Suprapubic skin (tissue), 4 donors: ENCODE data around the gene CAPZB. TPM values are rescaled to one million over a fixed set of nuclear protein-coding genes. Genes with fewer than 3 reads are reported as not detected.

Source experiments
- DNase-seq, 2 donors: peaks; one replicate each; pipeline ENCODE4 v3.0.0-alpha.2; 2019; ENCODE audit warnings: low spot score in 2 of 2
- H3K27ac ChIP-seq: fragments of 200-600 bp; sonication (generic); one replicate; pipeline ENCODE4 v1.5.1; 2019
- H3K27me3 ChIP-seq: fragments of 200-600 bp; sonication (generic); one replicate; pipeline ENCODE4 v1.5.1; 2019
- H3K36me3 ChIP-seq: fragments of 200-600 bp; sonication (generic); one replicate; pipeline ENCODE4 v1.5.1; 2019
- H3K4me1 ChIP-seq: fragments of 200-600 bp; sonication (generic); one replicate; pipeline ENCODE4 v1.5.1; 2019
- H3K4me3 ChIP-seq: fragments of 200-600 bp; sonication (generic); one replicate; pipeline ENCODE4 v1.5.1; 2019; ENCODE audit warnings: mild to moderate bottlenecking
- H3K9me3 ChIP-seq: fragments of 200-600 bp; sonication (generic); one replicate; pipeline ENCODE4 v1.5.1; 2019
- EP300 ChIP-seq: sonication (generic); formaldehyde crosslinking; IDR thresholded peaks from one replicate; pipeline ENCODE4 v1.6.1; 2017; ENCODE audit warnings: antibody characterized with exemption
- POLR2A ChIP-seq, 2 donors: fragments of 450-650 bp; IDR thresholded peaks; one replicate each; pipeline ENCODE4 v1.6.1; 2017; ENCODE audit warnings: antibody characterized with exemption in 2 of 2, mild to moderate bottlenecking in 2 of 2, moderate library complexity in 2 of 2
- POLR2AphosphoS5 ChIP-seq, 3 donors: sonication (generic); formaldehyde crosslinking; IDR thresholded peaks; one replicate each; pipeline ENCODE4 v1.6.1; 2017; ENCODE audit warnings: antibody characterized with exemption in 3 of 3
- WGBS: methylation state at CpG from one replicate; pipeline ENCODE4 v1.1.5; 2018; 5-methylcytosine and 5-hydroxymethylcytosine counted together
- total RNA-seq, 4 donors: library from RNA; depleted of rRNA; stranded (reverse); fragments of >200 nt; gene quantifications; one replicate each; pipeline ENCODE4 v1.1.0, GENCODE V29; 2016
- TF ChIP-seq, protein P1 (sequence below), 2 donors: fragments of 200-600 bp in 1 of 2; fragments of 450-650 bp in 1 of 2; sonication (generic) in 1 of 2; IDR thresholded peaks; one replicate each; pipeline ENCODE4 v1.5.1; 2016 to 2019; ENCODE audit warnings: antibody characterized with exemption in 2 of 2, mild to moderate bottlenecking in 1 of 2, moderate library complexity in 1 of 2

Gene CAPZB
- total RNA-seq, 4 donors from 2014 or later = 101 to 130 (median 126) TPM

DNA sequence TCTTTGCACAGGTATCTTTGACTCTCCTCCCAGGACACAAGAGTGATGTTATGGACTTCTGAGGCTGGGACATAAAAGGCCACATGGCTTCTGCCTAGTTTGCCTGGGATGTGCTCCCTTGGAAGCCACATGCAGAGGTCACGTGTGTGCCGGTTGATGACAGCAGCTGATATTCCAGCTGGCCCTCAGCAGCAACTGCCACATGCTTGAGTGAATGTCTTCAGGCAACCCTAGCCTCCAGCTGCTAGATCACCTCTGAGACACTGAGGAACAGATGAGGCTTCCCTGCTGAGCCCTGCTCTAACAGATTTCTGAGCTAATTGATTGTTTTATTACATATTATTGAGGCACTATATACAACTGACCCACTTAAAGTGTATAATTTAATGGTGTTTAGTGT lies 185.1 kb downstream of the CAPZB start:
- no peaks in the 10 kb centered on the region for H3K27me3 ChIP-seq
- no peak overlapping the region for H3K27ac ChIP-seq
- 93% methylated on average over 2 of the region's 2 CpGs for WGBS
- peaks cover 35% of the 10 kb centered on the region for H3K36me3 ChIP-seq
- TF ChIP-seq POLR2A (IDR thresholded peaks at IDR 0.05) = no peak
- TF ChIP-seq POLR2AphosphoS5 (IDR thresholded peaks at IDR 0.05) = no peak
- TF ChIP-seq, protein P1, sequence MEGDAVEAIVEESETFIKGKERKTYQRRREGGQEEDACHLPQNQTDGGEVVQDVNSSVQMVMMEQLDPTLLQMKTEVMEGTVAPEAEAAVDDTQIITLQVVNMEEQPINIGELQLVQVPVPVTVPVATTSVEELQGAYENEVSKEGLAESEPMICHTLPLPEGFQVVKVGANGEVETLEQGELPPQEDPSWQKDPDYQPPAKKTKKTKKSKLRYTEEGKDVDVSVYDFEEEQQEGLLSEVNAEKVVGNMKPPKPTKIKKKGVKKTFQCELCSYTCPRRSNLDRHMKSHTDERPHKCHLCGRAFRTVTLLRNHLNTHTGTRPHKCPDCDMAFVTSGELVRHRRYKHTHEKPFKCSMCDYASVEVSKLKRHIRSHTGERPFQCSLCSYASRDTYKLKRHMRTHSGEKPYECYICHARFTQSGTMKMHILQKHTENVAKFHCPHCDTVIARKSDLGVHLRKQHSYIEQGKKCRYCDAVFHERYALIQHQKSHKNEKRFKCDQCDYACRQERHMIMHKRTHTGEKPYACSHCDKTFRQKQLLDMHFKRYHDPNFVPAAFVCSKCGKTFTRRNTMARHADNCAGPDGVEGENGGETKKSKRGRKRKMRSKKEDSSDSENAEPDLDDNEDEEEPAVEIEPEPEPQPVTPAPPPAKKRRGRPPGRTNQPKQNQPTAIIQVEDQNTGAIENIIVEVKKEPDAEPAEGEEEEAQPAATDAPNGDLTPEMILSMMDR (IDR thresholded peaks at IDR 0.05) = no peak
- no peak for TF ChIP-seq EP300
- DNase-seq = no peak
- no peak overlapping the region for H3K4me3 ChIP-seq
- no peaks in the 10 kb centered on the region for H3K4me1 ChIP-seq
- no peaks in the 10 kb centered on the region for H3K9me3 ChIP-seq

DNA sequence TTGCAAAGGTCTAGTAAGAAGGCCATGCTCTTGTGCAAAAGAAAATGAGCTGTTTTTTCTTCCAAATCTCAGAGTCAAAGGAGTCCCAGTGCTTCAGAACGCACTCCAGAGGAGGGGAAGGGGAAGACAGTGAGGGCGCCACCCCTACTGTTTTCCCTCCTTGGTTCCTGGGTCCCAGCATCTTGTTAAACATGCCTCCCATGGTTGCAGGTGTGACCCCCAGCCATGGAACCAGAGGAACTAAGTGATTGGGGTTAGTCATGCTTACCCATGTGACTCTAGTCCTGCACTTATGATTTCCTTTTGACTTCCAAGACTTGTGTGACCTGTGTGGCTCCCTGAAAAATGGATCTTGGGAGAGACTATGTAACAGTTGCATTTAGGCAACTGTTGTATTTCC lies 190.7 kb downstream of the CAPZB start:
- Histone ChIP-seq H3K4me1 (no peaks in the 10 kb centered on the region), H3K27ac (no peak overlapping the region), H3K36me3 (peaks cover 7% of the 10 kb centered on the region), H3K27me3 (no peaks in the 10 kb centered on the region), H3K4me3 (no peak overlapping the region), H3K9me3 (peaks cover 3% of the 10 kb centered on the region)
- no peak for DNase-seq
- WGBS = 94% methylated on average over 2 of the region's 2 CpGs
- TF ChIP-seq, protein P1 (IDR thresholded peaks at IDR 0.05) = no peak
- TF ChIP-seq POLR2A (IDR thresholded peaks at IDR 0.05) (no peak), POLR2AphosphoS5 (IDR thresholded peaks at IDR 0.05) (no peak), EP300 (no peak)

DNA sequence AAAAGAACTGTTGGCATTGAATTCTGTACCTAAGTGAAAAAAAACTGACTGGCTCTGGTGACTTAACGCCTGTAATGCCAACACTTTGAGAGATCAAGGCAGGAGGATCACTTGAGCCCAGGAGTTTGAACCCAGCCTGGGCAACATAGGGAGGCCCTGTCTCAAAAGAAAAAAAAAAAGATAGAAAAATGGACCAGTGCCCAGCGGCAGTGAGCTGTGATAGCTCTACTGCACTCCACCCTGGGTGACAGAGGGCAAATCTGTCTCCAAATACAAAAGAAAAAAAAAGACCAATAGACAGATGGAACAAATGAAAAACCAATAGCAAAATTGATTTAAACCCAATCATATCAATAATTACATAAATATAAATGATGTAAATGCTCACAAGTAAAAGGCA lies 196.1 kb downstream of the CAPZB start:
- TF ChIP-seq, protein P1 (IDR thresholded peaks at IDR 0.05) = no peak
- TF ChIP-seq POLR2A (IDR thresholded peaks at IDR 0.05) = no peak
- no peak for TF ChIP-seq EP300
- TF ChIP-seq POLR2AphosphoS5 (IDR thresholded peaks at IDR 0.05) = no peak
- Histone ChIP-seq H3K4me3 (peak overlapping the region; percentile 46), H3K27ac (no peak overlapping the region), H3K4me1 (peaks cover 9% of the 10 kb centered on the region), H3K27me3 (no peaks in the 10 kb centered on the region), H3K36me3 (peaks cover 16% of the 10 kb centered on the region), H3K9me3 (peaks cover 3% of the 10 kb centered on the region)
- DNase-seq = no peak
- WGBS = 31% methylated on average over 2 of the region's 2 CpGs

Other genes with a start within 250 kb of the CAPZB start
- 10 to 100 TPM; 33.5 to 83.4 (median 48.9) TPM for gene EMC1, start 234.0 kb downstream of the CAPZB start, total RNA-seq
- gene MRTO4, start 233.7 kb downstream of the CAPZB start, total RNA-seq = 10 to 100 TPM; 13.2 to 32.4 (median 22.9) TPM
- 10 to 100 TPM in 1 of 4 donors, 1 to 10 TPM in 3; 1.7 to 10.1 (median 3.4) TPM for gene AKR7A3, start 196.8 kb downstream of the CAPZB start, total RNA-seq
- gene AKR7A2, start 173.4 kb downstream of the CAPZB start, total RNA-seq = 10 to 100 TPM; 64.8 to 95.6 (median 69.4) TPM
- 10 to 100 TPM; 10.5 to 14.0 (median 12.5) TPM for gene SLC66A1, start 173.2 kb downstream of the CAPZB start, total RNA-seq
- 100 to 1,000 TPM; 144 to 197 (median 167) TPM for gene NBL1, start 158.8 kb upstream of the CAPZB start, total RNA-seq
- 1 to 10 TPM in 1 of 4 donors, under 1 TPM in 1, not detected in 2; 0.23 to 2.4 TPM for gene HTR6, start 179.3 kb upstream of the CAPZB start, total RNA-seq